Loucy (cell line): ENCODE data around the gene ADAMTS4.

Source experiments
- EZH2phosphoT487 ChIP-seq: fragments of 200-600 bp; IDR thresholded peaks from 2 replicates; pipeline ENCODE4 v1.6.1; 2018; ENCODE audit warnings: antibody characterized with exemption, mild to moderate bottlenecking, moderate library complexity, borderline replicate concordance
- TF ChIP-seq, protein P1 (sequence below): fragments of 200-600 bp; sonication (generic); conservative IDR thresholded peaks from 2 replicates; pipeline ENCODE4 v1.5.1; 2014; ENCODE audit warnings: mild to moderate bottlenecking, antibody characterized with exemption, low read length

DNA sequence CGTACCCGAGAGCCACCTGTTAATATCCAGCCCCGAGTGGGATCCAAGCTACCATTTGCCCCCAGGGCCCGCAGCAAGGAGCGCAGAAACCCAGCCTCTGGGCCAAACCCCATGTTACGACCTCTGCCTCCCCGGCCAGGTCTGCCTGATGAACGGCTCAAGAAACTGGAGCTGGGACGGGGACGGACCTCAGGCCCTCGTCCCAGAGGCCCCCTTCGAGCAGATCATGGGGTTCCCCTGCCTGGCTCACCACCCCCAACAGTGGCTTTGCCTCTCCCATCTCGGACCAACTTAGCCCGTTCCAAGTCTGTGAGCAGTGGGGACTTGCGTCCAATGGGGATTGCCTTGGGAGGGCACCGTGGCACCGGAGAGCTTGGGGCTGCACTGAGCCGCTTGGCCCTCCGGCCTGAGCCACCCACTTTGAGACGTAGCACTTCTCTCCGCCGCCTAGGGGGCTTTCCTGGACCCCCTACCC is 38.1 kb downstream of the ADAMTS4 start:
- TF ChIP-seq, protein P1, sequence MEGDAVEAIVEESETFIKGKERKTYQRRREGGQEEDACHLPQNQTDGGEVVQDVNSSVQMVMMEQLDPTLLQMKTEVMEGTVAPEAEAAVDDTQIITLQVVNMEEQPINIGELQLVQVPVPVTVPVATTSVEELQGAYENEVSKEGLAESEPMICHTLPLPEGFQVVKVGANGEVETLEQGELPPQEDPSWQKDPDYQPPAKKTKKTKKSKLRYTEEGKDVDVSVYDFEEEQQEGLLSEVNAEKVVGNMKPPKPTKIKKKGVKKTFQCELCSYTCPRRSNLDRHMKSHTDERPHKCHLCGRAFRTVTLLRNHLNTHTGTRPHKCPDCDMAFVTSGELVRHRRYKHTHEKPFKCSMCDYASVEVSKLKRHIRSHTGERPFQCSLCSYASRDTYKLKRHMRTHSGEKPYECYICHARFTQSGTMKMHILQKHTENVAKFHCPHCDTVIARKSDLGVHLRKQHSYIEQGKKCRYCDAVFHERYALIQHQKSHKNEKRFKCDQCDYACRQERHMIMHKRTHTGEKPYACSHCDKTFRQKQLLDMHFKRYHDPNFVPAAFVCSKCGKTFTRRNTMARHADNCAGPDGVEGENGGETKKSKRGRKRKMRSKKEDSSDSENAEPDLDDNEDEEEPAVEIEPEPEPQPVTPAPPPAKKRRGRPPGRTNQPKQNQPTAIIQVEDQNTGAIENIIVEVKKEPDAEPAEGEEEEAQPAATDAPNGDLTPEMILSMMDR = no peak
- no peak for TF ChIP-seq EZH2phosphoT487
